Subcutaneous adipose tissue (tissue), 4 donors: Measurements from ENCODE around the gene C8A. TPM values are rescaled to one million over a fixed set of nuclear protein-coding genes. Genes with fewer than 3 reads are reported as not detected.

Experiments used
- total RNA-seq, 4 donors: library from RNA; depleted of rRNA; stranded (reverse); fragments of >200 nt; gene quantifications; one replicate each; pipeline ENCODE4 v1.1.0, GENCODE V29; 2016
- TF ChIP-seq, protein P1 (sequence below): fragments of 450-650 bp; IDR thresholded peaks from one replicate; pipeline ENCODE4 v1.5.1; 2016; ENCODE audit warnings: low read depth, mild to moderate bottlenecking, control low read depth, antibody characterized with exemption, moderate library complexity

Gene C8A
- total RNA-seq, 4 donors from 2014 or later = not detected

- TF ChIP-seq, protein P1, sequence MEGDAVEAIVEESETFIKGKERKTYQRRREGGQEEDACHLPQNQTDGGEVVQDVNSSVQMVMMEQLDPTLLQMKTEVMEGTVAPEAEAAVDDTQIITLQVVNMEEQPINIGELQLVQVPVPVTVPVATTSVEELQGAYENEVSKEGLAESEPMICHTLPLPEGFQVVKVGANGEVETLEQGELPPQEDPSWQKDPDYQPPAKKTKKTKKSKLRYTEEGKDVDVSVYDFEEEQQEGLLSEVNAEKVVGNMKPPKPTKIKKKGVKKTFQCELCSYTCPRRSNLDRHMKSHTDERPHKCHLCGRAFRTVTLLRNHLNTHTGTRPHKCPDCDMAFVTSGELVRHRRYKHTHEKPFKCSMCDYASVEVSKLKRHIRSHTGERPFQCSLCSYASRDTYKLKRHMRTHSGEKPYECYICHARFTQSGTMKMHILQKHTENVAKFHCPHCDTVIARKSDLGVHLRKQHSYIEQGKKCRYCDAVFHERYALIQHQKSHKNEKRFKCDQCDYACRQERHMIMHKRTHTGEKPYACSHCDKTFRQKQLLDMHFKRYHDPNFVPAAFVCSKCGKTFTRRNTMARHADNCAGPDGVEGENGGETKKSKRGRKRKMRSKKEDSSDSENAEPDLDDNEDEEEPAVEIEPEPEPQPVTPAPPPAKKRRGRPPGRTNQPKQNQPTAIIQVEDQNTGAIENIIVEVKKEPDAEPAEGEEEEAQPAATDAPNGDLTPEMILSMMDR = no peak
Measured at GRCh38 chr1:56915960-56916359, 61.4 kb downstream of the C8A start.

GRCh38 chr1:56916630-56917029, 62.0 kb downstream of the C8A start:
- TF ChIP-seq, protein P1 = no peak

DNA sequence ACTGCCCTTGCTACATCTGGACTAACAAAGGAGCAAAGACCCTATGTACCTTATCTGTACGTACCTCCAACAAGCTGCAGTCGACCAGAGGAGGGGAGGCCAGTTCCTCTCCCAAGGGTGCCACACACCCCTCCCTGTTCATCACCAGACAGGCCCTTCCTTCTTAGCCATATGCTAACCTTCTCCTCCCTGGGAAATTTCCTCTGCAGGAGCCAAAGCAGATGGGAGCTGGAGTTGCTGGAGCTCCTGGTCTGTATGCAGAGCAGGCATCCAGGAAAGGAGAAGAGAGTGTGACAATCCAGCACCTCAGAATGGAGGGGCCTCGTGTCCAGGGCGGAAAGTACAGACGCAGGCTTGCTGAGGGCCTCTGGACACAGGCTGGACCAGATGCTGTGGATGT, 62.8 kb downstream of the C8A start:
- TF ChIP-seq, protein P1 = no peak

- TF ChIP-seq, protein P1 = no peak
Measured at GRCh38 chr1:56920591-56921001, 66.0 kb downstream of the C8A start.

DNA sequence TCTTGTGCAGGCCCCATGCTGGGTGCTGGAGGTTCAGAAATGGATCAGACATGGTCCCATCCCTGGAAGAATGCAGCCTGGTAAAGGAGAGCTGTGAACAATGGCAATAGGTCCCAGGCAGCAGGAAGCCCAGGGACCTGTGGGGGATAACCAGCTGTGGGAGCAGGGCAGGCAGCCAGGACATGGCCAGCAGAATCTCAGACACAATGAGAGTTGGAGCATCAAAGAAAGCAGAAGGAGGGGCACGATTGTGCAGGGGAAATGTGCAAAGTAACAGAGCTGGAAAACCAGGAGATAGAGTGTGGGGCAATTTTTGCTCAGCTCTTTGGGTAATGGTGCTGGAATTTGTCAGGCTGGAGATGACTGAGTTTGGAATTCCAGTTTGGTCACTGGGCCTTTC, 66.9 kb downstream of the C8A start:
- TF ChIP-seq, protein P1 = no peak

GRCh38 chr1:56922070-56922469, 67.5 kb downstream of the C8A start:
- TF ChIP-seq, protein P1 = no peak

GRCh38 chr1:56922507-56922906, 67.9 kb downstream of the C8A start:
- TF ChIP-seq, protein P1 = no peak

GRCh38 chr1:56923201-56923600, 68.6 kb downstream of the C8A start:
- TF ChIP-seq, protein P1 = no peak
